ENCODE results near the gene HIPK2.

Gene HIPK2

DNA sequence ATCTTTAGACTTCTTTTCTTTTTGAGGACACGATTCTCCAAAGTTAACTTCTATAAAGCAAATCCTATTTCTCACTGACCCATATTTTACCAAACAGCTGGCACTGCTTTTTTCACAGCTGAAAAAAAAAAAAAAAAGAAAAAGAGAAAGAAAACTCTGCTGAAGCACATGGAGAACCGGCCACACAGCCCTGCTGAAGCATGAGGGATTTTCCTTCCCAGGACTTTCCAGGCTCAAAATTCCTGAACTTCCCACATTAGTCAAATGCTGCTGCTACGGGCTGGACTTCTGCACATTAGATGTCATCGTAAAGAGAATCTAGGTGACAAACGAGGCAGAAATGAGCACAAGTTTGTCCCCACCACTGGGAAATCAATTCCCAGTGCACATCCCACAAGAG, 25.2 kb downstream of the HIPK2 start:
- no peak for DNase-seq (ENCODE audit: low read depth in 2 of 2)

GRCh38 chr7:139752148-139752547, 25.6 kb downstream of the HIPK2 start:
- DNase-seq (ENCODE audit: low read depth in 2 of 2): no peak

DNA sequence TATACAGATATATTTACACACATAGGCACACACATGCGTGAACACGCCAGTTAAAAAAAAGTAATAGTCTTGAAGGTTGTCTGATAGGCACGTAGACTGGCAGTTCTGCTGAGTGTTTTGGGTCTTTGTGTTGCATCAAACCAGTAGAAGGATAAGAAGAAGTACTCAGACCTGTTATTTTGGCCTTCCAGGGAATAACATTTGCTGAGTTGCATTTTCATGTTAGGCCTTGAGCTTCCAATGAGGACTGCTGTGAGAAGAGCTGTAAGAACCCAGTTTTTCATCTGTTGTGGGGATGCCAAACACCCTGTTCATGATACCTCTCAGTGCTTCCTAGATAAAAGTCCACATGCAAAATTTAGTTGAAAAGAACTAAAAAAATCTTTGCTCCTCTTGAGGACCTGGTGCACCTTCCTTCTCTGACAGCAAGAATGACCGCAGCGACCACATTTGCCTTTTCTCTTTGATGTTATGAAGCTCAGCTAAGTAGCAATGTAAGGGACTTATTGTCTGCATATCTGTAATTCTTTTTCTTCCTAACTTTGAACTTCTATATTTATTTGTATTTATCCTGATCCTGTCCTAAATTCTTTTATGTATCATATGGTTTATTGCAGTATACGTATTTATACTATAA, 27.2 kb downstream of the HIPK2 start:
- DNase-seq (ENCODE audit: low read depth in 2 of 2): no peak

DNA sequence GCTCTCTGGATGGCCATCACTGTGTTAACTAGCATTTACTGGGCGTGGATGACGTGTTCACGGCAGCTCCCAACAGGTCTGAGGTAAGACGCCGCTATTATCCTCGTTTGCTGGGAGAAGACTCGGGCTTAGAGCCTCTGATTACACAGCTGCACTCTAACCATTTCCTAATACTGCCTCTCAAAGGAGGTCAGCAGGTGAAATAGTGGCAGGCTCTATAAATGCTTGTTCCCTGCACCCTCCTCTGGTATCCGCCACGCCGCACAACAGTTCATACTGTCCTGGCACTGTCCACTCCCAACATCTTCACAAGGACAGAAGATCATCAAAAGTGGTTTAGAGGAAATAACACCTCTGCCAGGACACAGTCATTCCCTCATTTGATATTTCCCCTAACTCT, 28.3 kb downstream of the HIPK2 start:
- no peak for DNase-seq (ENCODE audit: low read depth in 2 of 2)

- DNase-seq (ENCODE audit: low read depth in 2 of 2): no peak
Observed at GRCh38 chr7:139748941-139749340, 28.9 kb downstream of the HIPK2 start.

- DNase-seq (ENCODE audit: low read depth in 2 of 2): no peak
Observed at GRCh38 chr7:139748373-139748765, 29.4 kb downstream of the HIPK2 start.

DNA sequence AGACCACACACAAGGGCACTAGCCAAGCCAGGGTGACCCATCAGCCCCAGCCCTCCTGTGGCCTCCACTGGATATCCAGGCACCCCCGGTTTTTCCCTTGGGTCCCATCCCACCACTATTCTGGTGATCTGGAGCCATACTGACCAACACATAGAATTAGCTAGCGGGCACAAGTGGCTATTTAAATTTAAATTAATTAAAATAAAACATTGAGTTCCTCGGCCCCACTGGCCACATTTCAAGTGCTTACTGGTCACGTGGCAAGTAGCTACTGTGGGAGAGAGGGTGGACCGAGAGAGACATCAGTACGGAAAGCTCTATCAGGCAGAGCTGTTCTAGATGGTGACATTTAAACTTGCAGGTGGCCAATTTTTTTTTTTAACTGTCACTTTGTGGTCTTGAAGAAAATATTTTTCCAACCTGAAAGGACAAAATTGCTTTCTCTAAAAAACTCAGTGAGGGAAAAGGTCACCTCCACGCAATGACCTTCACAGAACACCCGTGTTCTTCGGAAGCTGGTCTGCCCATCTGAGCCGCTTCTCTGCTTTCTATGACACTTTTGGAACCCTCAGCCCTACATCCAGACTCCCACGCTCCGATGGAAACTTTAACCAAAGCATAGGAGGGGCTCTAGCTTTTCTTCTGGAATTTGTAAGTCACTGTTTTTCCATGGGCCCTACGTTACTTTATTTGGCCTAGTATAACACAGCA, 30.0 kb downstream of the HIPK2 start:
- no peak for DNase-seq (ENCODE audit: low read depth in 2 of 2)

DNA sequence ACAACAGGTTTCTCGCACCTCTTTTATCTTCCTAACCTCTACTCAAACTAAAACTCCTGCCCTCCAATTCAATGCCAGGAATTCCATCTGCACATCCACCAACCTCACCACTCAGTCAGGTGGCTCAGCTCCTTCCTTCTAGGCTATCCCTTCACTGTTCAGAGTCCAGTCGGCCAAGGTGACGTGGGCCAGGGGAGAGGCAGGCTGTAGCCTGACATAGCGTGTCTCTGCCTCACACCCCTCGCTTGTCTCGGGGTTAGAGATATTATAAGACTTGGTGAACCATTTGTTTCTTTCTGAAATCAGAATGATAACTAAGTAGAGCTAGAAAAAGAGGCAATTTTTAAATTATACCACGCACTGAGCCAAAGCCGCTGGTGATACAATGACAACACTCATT, 31.1 kb downstream of the HIPK2 start:
- DNase-seq (ENCODE audit: low read depth in 2 of 2): no peak

DNA sequence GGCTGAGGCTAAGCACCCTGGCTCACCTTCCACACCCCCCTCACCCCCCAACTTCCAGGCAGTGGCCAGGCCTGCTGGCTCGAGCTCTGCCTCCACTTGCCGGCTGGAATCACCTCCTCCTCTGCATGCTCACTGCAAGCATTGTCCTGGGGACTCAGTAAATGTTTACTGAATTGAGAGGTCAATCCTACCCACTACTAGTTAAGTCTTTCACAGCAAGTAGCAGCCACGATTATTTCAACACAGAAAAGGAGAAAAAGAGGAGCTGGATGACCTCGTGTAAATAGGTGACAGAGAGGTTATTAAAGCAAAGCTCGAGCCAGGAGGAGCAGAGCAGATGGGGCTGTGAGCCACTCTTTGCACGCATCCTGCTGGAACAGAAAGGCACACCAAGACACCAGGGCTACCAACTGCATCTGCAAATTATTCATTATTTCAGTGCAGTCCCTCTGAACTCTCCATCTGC, 32.1 kb downstream of the HIPK2 start:
- no peak for DNase-seq (ENCODE audit: low read depth in 2 of 2)

DNA sequence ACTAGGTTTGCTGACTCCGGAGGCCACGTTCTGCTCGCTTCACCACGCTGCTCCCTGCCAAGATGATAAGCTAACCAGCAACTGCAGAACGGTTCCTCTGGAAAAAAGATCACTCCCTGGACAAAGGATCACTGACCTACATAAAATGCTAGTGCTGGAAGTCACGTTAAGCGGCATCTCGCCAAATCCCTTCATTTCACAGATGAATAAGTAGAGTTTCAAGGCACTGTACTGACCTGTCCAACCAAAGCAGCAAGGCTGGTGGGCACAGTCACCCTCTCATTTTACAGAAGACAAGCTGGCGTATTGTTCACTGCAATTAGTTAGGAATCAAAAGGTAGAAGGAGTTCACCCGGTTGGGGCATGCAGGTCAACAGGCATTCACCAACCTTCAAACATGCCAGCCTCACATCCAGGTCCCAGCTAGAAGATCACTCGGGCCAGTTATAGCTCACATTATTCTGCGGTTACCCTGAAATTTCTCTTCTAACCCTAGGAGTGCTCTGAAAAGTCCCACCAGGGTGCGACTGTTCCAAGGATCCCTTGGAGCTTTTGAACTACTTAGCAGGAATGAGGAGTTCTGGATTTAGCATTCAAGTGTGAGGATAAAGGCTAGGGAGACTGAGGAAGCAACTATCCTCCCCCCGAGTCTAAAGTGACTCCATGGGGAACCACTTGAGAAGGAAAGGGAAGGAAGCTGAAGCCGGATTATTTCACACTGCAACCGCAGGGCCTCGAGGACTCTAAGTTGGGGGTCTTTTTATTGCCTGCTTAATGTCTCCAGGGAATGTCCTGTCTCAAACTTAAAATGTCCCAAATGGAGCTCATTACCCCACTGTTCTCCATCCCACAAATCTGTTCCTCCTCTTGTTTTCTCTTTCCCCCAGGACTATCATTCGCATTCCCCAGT, 32.8 kb downstream of the HIPK2 start:
- no peak for DNase-seq (ENCODE audit: low read depth in 2 of 2)

- DNase-seq (ENCODE audit: low read depth in 2 of 2): no peak
Observed at GRCh38 chr7:139743967-139744767, 33.6 kb downstream of the HIPK2 start.

DNA sequence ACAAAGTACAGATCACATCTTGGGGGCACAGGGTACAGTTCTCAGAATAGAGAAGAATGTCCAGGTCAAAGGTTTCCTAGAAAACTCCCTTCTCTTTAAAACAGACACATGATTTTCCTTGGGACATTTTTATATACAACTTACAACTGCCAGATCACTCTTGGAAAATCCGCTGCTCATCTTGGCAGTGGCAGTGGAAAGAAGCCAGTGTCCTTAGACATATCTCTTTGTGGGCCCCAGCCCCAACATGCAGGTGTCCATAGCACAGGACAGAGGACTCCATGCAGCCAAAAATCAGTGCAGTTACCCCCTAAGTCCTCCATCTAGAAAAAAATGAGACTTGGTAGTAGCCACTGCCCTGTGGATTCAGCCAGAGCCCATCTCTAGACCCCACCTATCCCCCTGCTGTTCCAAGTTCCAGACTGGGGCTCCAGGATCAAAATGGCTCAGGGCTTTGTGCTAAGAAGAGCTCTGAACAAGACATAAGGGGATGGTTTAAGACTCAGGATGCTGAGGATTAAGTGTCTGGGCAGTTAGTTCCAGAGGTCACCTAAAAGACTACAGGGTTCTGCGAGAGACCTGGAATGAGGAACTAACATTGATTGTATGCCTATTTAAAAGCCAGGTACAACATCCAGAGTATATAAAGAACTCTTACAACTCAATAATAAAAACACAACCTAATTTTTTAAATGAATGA, 34.4 kb downstream of the HIPK2 start:
- no peak for DNase-seq (ENCODE audit: low read depth in 2 of 2)

DNA sequence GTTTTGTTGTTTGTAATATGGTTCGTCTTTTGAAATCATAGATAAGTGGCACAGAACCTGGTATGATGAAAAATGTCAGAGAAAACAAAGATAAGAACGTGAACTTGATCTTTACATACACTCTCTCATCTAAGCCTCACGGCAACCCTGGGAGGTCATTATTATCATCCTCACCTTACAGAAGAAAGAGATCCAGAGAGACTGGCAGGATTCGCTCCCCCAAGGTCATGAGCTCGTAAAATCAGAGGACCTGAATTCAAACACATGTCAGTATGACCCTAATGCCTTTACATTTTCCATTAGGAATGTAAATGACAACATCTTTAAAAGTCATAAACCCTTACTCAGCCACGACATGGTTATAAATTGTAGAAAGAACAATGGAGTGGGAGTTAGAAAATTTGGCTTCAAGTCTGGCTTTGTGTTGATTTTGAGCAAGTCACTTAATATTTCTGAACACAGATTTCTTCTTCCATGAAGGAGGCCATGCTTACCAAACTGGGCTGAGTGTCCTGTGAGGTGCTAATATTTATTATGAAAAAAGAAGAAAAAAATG, 35.9 kb downstream of the HIPK2 start:
- DNase-seq (ENCODE audit: low read depth in 2 of 2): no peak

DNA sequence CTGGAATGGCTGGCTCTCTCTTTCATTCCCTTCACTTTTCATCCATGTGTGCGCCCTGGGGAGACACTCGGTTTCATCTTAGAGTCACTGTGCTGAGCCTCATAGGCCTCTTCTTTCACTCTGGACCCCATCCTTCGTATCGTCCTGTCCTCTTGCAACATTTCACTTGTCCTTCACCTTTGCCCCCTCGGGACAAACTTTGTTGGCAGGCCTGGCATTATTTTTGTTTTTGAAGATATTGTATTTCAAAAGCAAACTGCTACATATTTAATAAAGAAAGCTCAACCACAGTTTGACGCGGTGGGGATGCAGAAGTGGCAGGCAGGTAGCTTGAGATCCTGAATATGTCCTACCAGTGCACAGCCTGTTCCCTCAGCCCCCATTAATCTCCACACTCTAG, 36.6 kb downstream of the HIPK2 start:
- DNase-seq (ENCODE audit: low read depth in 2 of 2): no peak

GRCh38 chr7:139739863-139740597, 37.8 kb downstream of the HIPK2 start:
- DNase-seq (ENCODE audit: low read depth in 2 of 2): no peak

- no peak for DNase-seq (ENCODE audit: low read depth in 2 of 2)
Observed at GRCh38 chr7:139738772-139739171, 39.0 kb downstream of the HIPK2 start.

DNA sequence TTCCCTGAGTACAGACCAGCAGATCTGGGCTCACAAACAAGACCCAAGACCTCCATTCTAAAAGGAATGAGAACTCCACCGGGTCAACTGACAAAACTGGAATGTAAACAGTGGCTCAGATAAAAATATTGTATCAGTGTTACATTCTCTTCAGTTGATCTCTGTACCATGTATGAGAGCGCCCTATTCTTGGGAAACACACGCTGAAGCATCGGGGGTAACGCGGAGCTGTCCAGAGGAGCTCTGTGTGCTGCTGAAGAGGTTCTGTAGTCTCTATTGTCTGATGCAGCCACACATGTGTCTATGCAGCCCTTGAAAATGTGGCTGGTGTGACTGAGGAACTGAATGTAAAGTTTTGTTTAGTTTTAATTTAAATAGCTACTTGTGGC, 39.7 kb downstream of the HIPK2 start:
- no peak for DNase-seq (ENCODE audit: low read depth in 2 of 2)

GRCh38 chr7:139737221-139738100, 40.3 kb downstream of the HIPK2 start:
- DNase-seq (ENCODE audit: low read depth in 2 of 2): no peak

All from stimulated activated CD8-positive, alpha-beta memory T cell treated with anti-CD3 and anti-CD28 coated beads, Interleukin-15, amount 100 ng/mL, for 4 hours (primary cell).